GM19035 (cell line): Measurements from ENCODE around the gene ZNF189.

ENCODE experiments used
- ATAC-seq: cut with Tn5 transposase; IDR thresholded peaks from one replicate; pipeline ENCODE4 v1.9.1; 2021; ENCODE audit not compliant: unreplicated experiment

ZNF189 gene

DNA sequence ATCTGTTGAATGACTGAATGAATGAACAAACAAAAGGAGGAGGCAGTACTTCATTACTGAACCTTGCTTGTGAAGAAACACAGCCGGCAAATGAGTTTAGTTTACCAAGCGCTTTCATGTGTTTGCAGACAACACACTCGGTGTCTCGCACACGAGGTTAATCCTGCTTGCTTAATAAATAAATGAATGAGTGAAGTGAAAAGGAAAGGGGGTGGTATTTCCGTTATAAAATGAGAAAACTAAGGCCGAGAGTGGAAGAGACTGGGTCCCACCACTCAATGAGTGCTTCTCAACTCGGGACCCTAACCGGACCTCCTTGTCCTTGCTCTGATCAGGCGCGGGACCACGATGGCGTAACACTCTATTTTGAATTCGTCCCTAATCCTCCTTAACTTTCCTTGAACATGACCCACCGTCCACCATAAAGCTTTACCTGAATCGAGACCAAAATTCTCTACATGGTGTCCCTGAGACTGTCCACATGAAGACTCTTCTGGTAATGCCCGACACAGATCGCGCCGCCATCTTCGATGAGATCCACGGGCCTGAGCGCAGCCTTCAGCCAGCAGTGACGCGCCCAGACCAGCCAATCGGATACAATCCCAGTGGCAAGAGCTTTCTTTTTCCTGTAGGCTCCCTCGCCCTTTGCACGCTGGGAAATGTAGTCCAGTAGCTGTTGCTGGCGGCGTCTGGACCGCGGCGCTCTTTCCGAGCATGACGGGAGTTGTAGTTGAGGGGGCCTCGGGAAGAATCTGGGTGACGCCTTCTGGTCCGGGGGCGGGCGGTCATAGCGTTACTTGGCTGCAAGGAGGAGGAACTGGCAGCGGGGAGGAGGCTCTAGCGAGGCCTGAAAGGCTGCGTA, at the start of gene ZNF189, which contains the start of gene MRPL50:
Gene ZNF189 (plus strand): TSS at position 784 of the 862 bp plus-strand sequence. CDS start 306 bp downstream, outside the sequence.
Gene MRPL50 (minus strand): TSS at position 551 of the 862 bp plus-strand sequence. CDS start 26 bp downstream, at position 525.
- peak; percentile 98 for ATAC-seq

DNA sequence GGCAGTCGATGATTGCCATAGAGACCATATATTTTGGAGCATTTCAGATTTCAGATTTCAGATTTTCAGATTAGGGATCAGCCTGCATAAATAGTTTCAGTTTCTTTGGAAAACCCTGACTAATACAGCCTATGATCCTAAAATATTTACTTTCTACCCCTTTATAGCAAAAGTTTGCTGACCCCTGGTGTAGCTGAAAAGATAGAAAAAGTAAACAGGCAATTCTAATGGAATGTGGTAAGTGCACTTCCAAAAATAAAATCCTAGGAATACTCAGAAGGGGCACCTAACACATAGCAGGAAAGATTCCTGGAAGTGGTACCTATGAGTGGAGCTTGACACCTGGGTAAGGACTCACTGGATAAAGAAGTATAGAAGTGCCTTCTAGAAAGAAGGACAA, 48.4 kb upstream of the ZNF189 start:
- no peak for ATAC-seq

DNA sequence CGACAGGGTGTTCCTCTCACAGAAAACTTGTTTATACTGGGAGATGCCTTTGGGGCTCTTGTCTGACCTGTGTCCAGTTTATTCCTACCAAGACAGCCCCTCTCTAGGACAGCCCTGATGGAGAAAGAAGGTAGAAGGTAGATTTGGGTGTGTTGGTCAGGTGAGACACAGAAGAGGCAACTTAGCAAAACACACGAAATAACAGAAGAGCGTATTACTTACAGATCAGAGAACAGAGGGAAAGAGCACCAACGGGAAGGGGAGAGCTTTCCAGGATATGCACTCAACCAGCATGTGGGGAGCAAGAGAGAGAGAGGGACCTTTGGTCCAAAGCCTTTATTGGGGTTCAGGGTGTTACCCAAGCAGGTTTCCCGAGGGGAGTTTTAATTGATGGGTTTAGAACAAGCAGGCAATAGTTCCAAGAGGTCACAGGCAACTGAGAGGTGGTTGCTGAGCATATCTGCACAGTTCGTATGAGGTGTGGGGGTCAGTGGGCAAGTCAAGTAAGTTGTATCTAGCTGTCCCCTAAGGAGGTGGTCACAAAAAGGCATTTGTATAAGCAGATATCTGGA, 45.7 kb upstream of the ZNF189 start:
- no peak for ATAC-seq

DNA sequence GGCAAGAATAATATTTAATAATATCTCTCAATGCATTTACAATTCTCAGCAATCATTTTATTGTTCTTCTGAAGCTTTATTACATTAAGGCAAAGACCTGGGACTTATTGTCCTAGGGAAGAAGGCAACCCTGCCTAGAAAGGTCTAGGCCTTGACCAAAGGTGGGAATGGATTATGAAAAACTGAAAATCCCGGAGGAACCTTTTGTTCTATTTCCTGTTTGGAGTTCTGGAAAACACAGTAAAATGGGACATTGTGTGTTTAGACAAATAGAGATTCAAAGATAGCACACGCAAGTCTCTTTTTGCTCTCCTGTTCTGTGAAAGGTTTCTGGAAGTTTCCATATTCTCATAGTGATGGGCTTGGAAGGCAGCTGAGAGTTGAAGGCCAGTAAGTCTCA, 45.0 kb upstream of the ZNF189 start:
- ATAC-seq = no peak

DNA sequence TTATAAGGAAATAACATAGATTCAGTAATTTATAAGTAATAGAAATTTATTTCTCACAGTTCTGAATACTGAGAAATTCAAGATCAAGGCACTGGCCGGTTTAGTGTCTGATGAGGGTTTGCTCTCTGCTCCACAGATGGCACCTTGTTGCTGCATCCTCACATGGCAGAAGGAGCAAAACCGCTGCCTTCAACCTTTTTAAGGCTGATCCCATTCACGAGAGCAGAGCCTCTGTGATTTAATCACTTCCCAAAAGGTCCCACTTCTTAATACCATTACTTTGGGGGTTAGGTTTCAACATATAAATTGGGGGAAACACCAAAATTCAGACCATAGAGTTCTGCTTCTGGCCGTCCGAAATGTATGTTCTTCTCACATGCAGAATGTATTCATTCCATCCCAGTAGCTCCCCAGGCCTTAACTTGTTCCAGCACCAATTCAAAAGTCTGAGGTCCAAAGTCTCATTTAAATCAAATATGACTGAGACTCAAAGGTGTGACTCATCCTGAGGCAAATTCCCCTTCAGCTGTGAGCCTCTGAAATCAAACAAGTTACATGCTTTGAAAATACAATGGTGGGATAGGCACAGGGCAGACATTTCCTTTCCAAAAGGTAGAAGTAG, 44.4 kb upstream of the ZNF189 start:
- ATAC-seq = no peak

DNA sequence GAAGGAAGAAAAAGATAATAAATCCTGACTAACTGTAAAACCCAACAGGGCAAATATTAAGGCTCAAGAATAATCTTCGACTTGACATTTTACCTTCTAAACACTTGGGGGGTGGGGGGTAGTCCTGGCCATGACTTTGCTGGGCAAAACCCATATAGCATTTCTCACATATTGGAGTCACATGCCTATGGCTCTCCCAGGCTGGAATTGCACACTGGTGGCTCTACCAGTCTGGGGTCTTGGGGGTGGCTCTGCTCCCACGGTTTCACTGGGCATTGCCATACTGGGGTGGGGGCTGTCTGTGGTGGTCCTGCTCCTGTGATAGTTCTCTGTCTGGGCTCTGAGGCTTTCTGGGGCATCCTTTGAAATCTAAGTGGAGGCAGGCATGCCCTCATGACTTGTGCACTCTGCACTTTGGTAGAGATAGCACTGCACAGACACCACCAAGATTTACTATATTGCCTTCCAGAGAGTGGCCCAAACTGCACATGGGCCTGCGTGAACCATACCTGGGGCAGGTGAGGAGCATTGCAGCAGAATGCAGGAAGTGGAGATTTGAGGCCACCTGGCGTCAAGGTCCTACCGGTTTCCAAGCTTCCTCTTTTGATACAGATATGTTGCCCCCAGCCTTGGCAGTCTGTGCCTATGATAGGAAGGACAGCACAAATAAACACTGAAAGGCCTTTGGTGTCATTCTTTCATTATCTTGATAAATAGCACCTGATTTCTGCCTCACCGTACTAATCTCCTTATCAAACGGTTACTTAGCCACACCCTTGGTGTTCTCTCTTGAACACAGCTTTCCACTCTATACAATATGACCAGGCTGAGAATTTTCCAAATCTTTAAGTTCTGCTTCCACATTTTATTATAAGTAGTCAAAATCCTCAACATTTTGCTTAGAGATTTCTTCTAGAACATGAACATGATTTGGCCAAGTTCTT, 43.6 kb upstream of the ZNF189 start:
- ATAC-seq = no peak

DNA sequence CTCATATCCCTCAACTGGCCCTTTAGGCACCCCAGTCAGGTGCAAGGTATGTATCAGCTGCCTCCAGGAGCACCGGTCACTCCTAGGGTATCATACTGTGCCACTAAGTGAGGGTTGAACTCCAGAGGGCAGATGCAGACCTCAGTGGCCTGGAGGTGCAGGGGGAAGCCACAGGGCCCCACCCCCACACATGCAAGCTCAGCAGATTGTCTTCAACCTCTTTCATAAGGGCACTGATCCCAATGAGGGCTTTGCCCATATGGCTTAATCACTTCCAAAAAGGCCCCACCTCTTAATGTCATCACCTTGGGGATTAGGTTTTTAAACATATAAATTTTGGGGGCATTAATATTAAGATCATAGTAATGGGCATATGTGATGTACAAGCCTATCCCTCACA, 42.0 kb upstream of the ZNF189 start:
- ATAC-seq = no peak

DNA sequence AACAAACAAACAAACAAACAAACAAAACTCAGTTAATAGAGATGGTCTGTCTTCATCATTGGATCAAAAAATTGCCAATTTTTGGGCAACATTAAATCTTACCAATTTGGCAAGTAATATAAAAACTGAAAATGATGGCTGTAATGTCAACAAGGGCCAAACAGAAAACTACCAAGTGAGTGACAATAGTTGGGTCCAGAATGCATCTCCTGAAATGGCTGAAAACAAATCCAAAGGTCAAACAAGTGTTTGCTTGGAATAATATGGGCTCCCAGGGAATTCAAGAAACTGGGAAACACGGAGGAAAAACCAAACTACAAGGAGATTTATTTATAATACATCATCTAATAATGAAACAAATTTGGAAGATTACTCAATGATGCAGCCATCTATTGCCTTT, 39.0 kb upstream of the ZNF189 start:
- ATAC-seq = no peak

DNA sequence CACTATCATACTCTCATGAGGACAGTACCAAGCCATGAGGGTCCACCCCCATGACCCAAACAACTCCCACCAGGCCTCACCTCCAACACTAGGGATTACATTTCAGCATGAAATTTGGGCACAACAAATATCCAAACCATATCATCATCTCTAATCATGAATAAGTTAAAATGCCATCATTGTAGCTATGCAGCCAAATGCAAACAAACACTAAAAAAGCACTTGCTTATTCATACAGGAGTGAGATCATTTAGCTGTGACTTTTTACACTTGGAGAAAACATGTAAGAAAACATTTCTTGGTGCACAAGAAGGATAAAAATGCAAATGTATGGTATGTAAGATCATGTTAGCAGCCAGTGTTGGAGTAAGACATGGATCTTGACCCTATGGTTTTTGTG, 38.0 kb upstream of the ZNF189 start:
- no peak for ATAC-seq

DNA sequence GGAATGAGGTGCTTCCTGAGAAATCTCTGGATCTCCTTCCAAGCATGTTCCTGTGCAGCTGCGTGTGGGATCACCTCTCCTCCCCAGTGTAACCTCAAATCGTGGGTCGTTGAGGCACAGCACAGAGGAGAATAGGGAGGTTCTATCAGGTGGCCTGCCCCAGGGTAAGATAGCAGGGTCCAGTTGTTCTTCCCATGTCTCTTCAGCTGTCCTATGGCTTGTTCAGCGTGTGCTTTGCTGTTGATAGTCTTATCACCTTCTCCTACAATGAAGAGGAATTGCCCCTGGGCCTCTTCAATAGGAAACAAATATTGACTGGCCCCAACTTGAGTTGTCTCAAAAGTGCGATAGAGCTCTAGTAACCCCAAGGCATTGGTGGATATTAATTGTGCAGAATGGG, 36.2 kb upstream of the ZNF189 start:
- no peak for ATAC-seq

DNA sequence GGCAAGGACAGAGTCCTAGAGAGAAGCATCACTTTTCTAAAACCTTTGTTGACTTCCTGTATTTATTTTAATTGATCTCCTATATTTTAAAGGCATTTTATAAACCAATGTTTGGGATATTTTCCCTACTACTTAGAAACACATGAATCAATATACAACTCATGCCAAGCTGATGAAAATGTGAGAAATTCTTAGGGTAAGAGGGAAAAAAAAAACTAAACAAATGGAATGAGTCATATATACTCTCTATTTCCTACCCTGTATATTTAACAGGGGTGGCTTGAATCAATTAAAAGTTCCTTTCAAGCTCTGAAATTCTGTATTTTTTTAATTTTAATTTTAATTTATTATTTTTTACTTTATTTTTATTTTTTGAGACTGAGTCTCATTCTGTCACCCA, 33.5 kb upstream of the ZNF189 start:
- ATAC-seq = no peak

DNA sequence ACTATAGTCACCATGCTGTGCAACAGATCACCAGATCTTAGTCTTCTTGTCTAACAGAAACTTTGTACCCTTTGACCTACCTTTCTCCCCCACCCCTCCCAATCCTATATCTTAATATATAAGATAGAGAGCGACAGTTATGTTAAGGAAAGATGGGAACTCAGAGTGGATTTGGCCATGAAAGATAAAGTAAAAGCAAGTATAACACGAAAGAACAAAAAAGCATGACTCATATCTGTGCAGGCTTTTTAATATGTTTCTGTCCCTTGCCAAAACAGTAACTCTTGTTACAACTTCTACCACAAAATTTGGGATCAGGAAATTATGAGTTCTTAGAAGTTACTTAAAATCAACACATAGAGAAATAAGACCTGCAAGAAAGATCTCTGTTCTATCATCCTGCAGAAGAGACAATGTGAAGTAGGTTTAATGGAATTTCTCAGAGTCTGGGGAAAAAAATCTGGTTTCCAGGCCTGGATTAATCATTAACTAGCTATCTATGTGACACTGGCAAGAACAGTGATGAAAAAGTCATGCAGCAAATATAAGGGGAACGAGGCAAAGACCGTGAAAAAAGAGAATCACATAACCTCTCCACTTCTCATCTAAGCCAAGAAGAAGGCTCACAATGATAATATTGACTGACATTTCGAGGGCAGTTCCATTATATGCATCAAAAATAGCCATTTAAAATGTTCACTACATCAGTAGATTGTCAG, 32.5 kb upstream of the ZNF189 start:
- ATAC-seq = no peak

DNA sequence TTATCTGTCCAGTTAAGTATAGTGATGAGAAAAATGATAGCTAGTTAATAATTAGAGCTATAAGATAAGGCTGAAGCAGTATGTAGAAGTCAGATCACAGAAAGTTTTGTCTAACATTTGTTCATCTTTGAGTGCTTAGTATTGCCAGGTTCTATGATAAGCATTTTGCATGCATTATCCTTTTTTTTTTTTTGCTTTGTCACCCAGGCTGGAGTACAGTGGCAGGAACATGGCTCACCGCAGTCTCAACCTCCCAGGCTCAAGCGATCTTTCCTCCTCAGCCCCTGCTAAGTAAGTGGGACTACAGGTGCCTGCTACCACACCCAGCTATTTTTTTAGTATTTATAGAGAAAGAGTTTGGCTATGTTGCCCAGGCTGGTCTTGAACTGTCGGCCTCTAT, 31.3 kb upstream of the ZNF189 start:
- no peak for ATAC-seq

DNA sequence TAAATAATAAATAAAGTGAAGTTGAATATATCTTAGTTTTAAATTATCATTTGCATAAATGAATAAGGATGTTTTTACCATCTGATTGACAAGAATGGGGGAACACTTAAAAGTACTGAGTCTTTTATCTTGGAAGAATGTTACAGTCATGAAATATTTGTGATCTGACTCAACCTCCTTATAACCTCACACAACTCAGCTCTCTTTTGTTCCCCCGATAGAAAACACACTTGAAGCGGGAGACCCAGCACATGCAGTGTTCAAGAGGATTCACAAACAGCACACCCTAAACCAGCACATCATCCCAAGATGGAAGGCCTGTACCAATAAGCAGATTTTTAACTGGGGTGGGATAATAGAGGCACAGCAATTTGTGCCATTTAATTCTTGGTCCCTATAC, 29.4 kb upstream of the ZNF189 start:
- no peak for ATAC-seq

DNA sequence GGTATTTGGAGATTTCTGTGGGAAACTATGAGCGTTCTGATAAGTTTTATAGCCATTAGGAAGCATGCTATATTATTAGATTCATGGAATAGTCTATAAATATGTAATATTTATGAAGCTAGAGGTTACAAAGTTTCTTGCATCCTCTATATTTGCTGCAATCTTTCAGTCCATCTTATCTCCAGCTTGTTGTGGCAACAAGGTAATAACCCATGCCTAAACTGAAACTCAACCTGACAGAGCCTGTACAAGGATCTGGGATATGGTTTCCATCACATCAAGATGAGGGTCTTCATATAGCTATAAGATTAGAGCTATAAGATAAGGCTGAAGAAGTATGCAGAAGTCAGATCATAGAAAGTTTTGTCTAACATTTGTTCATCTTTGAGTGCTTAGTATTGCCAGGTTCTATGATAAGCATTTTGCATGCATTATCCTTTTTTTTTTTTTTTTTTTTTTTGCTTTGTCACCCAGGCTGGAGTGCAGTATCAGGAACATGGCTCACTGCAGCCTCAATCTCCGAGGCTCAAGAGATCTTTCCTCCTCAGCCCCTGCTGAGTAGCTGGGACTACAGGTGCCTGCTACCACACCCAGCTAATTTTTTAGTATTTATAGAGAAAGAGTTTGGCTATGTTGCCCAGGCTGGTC, 28.6 kb upstream of the ZNF189 start:
- ATAC-seq = no peak

DNA sequence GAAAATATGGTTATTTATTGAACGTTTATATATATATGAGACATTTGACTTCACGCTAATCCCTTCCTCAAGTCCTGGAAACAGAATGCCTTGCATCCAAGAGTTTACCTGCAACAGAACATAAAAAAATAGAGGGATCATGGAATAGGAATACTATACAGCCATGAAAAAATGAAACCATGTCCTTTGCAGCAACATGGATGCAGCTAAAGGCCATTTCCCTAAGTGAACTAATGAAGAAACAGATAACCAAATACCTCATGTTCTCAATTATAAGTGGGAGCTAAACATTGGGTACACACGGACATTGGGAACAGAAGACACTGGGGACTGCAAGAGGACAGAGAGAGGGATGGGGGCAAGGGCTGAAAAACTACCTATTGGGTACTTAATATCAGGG, 26.8 kb upstream of the ZNF189 start:
- no peak for ATAC-seq

DNA sequence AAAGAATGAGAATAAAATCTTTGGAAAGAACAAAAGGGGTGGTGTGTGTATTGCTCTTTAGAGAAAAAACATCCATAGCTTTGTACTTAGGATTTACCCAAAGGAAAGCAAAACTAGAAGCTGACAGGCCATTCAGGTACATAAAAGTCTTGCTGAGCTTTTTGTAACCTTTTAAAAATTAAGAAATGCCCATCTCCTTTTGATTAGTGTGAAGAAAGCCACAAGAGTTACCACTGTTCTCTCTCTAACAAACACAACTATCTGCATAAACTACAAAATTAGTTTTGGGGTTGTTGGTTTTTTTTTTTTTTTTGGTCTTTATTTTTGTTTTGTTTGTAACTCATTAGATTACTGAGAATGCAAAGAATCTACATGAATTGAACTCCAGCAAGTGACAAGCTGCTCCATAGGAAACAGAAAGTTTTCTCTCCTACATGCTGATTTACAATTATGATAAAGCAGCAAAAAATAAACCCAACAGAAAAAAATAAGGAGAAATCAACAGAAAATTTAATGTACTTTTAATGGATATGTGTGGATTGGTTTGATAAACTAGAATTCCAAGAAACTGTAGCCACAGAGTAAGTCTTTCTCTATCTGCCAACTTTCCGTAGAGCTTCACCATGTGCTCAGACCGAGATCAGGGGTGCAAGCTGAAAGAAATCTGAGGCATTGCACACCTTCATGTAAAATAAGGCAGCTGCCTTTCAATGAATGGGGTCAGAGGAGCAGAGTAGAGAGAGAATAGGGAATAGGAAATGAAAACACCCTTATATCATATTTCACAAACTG, 26.1 kb upstream of the ZNF189 start:
- no peak for ATAC-seq

DNA sequence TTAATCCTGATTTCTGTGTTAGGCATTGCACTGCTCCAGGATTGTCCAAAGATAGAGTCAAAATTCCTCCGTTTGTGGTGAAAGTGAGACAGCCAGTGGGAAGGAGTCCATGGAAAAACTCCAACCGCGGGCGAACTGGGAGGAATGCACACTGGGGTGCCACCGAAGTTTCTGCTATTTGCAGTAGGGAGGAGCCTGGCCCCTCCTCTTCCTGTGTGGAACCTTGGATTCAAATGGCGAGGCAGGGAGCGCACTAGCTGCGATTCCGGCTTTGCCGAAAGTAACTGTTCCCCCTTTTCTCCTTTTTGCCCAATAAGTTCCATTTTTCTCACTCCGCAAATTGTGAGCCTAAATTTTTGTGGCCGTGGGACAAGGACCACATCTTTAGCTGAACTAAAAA, 23.1 kb upstream of the ZNF189 start:
- no peak for ATAC-seq
